ENCODE measurements around the gene KPTN.

DNA sequence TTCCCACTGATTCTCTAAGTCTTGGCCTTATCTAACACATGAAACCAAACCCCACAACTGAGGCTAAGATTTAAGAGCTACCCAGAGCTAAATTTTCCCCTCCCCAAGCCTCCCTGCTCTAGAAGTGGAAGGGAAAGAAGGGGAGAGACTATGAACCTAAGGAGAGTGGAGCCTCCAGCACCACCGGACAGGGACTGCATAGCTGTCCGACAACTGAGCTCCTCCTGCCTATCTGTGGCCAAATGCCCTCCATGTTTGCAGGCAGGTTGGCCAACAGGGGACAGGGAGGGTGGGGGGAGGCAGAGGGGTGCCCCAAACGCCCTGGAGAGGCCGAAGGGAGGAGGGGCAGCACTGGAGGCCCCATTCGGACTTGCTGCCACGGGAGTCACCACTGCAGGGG, 36.8 kb upstream of the KPTN start:
- TF ChIP-seq ZNF274 (IDR thresholded peaks at IDR 0.05; ENCODE audit: low read depth, low read length) (no peak), SIN3A (IDR thresholded peaks at IDR 0.05; ENCODE audit: low read depth) (no peak), ATF3 (IDR thresholded peaks at IDR 0.05) (no peak), SP1 (IDR thresholded peaks at IDR 0.05; ENCODE audit: low read depth) (no peak), POLR2A (IDR thresholded peaks at IDR 0.05; ENCODE audit: borderline replicate concordance, extremely low read depth, insufficient read depth, insufficient read length) (no peak), ELF1 (IDR thresholded peaks at IDR 0.05; ENCODE audit: borderline replicate concordance, low read depth) (no peak), ZFX (IDR thresholded peaks at IDR 0.05) (no peak), TCF7L2 (IDR thresholded peaks at IDR 0.05; ENCODE audit: borderline replicate concordance, extremely low read depth, insufficient read depth, insufficient read length) (no peak), JUND (IDR thresholded peaks at IDR 0.05) (no peak), SRF (IDR thresholded peaks at IDR 0.05; ENCODE audit: low read depth) (no peak)
- TF ChIP-seq, protein P1, sequence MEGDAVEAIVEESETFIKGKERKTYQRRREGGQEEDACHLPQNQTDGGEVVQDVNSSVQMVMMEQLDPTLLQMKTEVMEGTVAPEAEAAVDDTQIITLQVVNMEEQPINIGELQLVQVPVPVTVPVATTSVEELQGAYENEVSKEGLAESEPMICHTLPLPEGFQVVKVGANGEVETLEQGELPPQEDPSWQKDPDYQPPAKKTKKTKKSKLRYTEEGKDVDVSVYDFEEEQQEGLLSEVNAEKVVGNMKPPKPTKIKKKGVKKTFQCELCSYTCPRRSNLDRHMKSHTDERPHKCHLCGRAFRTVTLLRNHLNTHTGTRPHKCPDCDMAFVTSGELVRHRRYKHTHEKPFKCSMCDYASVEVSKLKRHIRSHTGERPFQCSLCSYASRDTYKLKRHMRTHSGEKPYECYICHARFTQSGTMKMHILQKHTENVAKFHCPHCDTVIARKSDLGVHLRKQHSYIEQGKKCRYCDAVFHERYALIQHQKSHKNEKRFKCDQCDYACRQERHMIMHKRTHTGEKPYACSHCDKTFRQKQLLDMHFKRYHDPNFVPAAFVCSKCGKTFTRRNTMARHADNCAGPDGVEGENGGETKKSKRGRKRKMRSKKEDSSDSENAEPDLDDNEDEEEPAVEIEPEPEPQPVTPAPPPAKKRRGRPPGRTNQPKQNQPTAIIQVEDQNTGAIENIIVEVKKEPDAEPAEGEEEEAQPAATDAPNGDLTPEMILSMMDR (IDR thresholded peaks at IDR 0.05 in 2 of 3, conservative IDR thresholded peaks at IDR 0.05 in 1 of 3; ENCODE audit: borderline replicate concordance in 1 of 3, insufficient read depth in 1 of 3, low read depth in 2 of 3, low read length in 2 of 3), result no peak

Data from HCT116 (cell line).